Activated CD4-positive, alpha-beta memory T cell treated with anti-CD3 and anti-CD28 coated beads, Interleukin-2, amount 10 ng/mL, durations not matched to agents 7 days and 5 days (primary cell): ENCODE results near the gene SRCIN1. TPM values are rescaled to one million over a fixed set of nuclear protein-coding genes. Genes with fewer than 3 reads are reported as not detected.
A peak's percentile ranks its signal among the peaks of the same experiment; 100 is the strongest.

Source experiments
- CTCF ChIA-PET: fragments of 350-600 bp; sonication (Branson Sonifier 250); formaldehyde crosslinking; loops from one replicate; lab custom pipeline; 2021; ENCODE audit warnings: antibody characterized with exemption, inconsistent platforms; lab: Charles Lee
- POLR2A ChIA-PET: fragments of 350-600 bp; sonication (Branson Sonifier 250); formaldehyde crosslinking; loops from one replicate; lab custom pipeline; 2021; ENCODE audit warnings: antibody characterized with exemption; lab: Charles Lee
- DNase-seq: peaks from one replicate; pipeline ENCODE4 v3.0.0-alpha.2; 2020
- H3K27ac Mint-ChIP-seq: one replicate; pipeline ENCODE4 v1.8.0; 2021; ENCODE audit warnings: mild to moderate bottlenecking, mixed read lengths
- H3K27me3 Mint-ChIP-seq: one replicate; pipeline ENCODE4 v1.8.0; 2021; ENCODE audit warnings: mixed read lengths
- H3K36me3 Mint-ChIP-seq: one replicate; pipeline ENCODE4 v1.8.0; 2021; ENCODE audit warnings: low read depth, mixed read lengths
- H3K4me1 Mint-ChIP-seq: one replicate; pipeline ENCODE4 v1.8.0; 2021; ENCODE audit warnings: mixed read lengths
- H3K4me3 Mint-ChIP-seq: one replicate; pipeline ENCODE4 v1.8.0; 2021; ENCODE audit warnings: mild to moderate bottlenecking, mixed read lengths
- H3K9me3 Mint-ChIP-seq: one replicate; pipeline ENCODE4 v1.8.0; 2021; ENCODE audit warnings: mixed read lengths
- total RNA-seq, 2 experiments: library from RNA; stranded (reverse); gene quantifications; one replicate each; pipeline ENCODE4 v1.2.3, GENCODE V29; 2021

The SRCIN1 gene
- total RNA-seq, 2 experiments from 2014 or later = 0.05 to 0.20 TPM

DNA sequence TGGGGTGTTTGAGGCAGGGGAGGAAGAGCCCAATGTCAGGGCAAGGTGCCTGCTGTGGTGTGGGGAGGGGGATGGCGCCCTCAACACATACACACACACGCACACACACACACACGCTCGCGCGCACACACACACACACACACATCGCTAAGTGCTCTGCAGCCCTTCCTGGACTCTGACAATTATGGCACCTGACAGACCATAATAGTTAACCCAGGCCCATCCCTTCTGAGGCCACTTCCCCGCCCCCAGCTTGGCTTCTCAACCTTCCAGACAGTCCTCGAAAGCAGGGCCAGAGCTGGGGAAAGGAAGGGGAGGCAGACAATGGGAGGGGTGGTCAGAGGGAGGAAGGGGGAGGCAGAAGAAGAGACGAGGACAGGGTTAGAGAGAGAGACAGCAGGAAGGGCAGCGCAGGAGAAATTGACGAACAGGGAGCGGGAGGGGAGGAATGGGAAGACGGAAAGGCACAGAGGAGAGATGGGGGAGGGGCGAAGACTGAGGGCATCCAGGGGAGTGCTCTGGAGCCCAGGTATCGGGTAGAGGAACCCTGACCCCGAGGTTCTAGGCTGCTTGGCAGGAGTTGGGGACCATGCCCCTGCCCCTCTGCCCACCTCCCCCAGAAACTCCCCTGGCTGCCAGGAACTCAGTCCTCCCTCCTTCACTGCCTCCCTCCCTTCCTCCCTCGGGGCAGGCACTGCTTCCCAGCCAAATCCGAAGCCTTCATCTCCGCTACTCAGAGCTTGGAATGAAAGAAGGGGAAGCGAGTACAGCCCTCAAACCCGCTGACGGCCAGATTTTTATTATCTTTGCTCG, 4.0 kb downstream of the SRCIN1 start:
- ChIA-PET POLR2A (interaction anchor here (1.4 kb wide), 1 partner anchor 14 kb away, joined by 3 read pairs; no protein-coding TSS in a partner anchor), CTCF (interaction anchor here (1.3 to 3.6 kb wide), 3 partner anchors 43 to 66 kb away, joined by 3 to 14 read pairs (median 3); no protein-coding TSS in a partner anchor)
- peaks cover 82% of the 10 kb centered on the region for H3K27me3 Mint-ChIP-seq
- no peak for DNase-seq
- H3K9me3 Mint-ChIP-seq = no peaks in the 10 kb centered on the region
- no peak overlapping the region for H3K4me3 Mint-ChIP-seq
- H3K4me1 Mint-ChIP-seq = peaks cover 4% of the 10 kb centered on the region
- no peaks in the 10 kb centered on the region for H3K36me3 Mint-ChIP-seq
- H3K27ac Mint-ChIP-seq = no peak overlapping the region

DNA sequence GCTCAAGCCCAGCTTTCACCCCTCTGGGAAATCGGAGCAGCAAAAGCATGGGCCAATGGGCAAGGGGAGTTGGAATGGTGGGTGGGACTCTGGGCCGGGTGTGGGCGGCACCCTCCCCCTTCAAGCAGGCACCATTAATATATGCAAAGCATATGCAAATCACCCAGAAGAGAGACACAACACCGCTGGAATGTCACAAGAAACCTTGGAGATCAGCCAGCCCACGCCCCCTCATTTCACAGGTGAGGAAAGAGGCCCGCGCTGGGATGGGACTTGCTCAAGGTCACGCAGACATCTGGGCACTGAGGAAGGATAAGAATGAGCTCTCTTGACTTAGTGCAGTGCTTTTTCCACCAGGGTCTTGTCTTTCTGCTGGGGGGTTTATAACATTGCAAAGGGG, 4.8 kb downstream of the SRCIN1 start:
- Mint-ChIP-seq H3K4me1 (no peaks in the 10 kb centered on the region), H3K9me3 (no peaks in the 10 kb centered on the region), H3K27ac (no peak overlapping the region), H3K27me3 (peaks cover 85% of the 10 kb centered on the region), H3K4me3 (no peak overlapping the region), H3K36me3 (no peaks in the 10 kb centered on the region)
- CTCF ChIA-PET = interaction anchor here (3.6 kb wide), 1 partner anchor 42 kb away, joined by 14 read pairs; no protein-coding TSS in a partner anchor
- POLR2A ChIA-PET = no interaction called here
- no peak for DNase-seq

DNA sequence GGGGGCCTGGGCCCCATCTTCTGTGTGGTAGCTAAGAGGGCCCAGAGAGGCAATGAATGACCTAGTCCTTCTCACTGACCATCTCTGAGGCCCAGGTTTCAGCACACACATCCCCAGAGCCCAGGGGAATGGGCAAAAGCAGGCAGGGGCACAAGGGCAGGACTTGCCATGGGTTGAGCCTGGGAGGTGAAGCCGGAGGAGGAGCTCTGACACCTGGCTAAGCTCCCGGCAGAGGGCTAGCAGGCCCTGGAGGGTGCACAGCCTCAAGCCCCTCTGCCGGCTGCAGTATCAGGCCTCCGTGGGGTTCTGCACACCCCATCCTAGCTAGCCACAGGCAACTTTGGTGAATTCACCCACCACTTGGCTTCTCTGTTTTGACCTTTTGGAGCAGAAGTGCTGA, 5.3 kb downstream of the SRCIN1 start:
- Mint-ChIP-seq H3K4me3 (no peak overlapping the region), H3K27ac (no peak overlapping the region), H3K36me3 (no peaks in the 10 kb centered on the region), H3K4me1 (no peaks in the 10 kb centered on the region), H3K9me3 (no peaks in the 10 kb centered on the region), H3K27me3 (peaks cover 89% of the 10 kb centered on the region)
- DNase-seq = no peak
- ChIA-PET CTCF (interaction anchor here (3.6 kb wide), 1 partner anchor 42 kb away, joined by 14 read pairs; no protein-coding TSS in a partner anchor), POLR2A (no interaction called here)

DNA sequence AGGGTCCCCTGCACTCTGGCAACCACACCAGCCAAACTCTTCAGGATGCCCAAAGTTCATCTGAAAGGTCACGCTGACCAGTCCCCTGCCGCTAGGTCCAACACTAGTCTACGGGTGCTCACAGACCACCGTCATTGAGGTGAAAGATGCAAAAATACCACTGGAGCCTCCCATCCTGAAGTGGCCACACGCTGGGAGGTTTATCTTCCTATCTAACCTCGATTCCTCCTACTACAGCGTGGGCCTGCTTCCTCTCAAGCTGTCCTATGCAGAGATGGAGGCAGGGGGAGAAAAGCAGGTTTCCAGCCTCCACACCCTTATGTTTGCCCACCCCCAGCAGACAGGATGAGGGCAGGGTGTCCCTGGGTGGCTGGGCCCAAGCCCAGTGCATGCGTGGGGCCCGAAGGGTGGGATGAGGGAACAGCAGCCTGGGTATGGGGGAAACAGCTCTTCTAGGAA, 6.3 kb downstream of the SRCIN1 start:
- CTCF ChIA-PET = interaction anchor here (0.8 to 2.9 kb wide), 2 partner anchors 9 to 41 kb away, joined by 3 to 12 read pairs; no protein-coding TSS in a partner anchor
- POLR2A ChIA-PET = no interaction called here
- Mint-ChIP-seq H3K27ac (no peak overlapping the region), H3K4me3 (no peak overlapping the region), H3K36me3 (no peaks in the 10 kb centered on the region), H3K9me3 (no peaks in the 10 kb centered on the region), H3K27me3 (peaks cover 92% of the 10 kb centered on the region), H3K4me1 (no peaks in the 10 kb centered on the region)
- no peak for DNase-seq

DNA sequence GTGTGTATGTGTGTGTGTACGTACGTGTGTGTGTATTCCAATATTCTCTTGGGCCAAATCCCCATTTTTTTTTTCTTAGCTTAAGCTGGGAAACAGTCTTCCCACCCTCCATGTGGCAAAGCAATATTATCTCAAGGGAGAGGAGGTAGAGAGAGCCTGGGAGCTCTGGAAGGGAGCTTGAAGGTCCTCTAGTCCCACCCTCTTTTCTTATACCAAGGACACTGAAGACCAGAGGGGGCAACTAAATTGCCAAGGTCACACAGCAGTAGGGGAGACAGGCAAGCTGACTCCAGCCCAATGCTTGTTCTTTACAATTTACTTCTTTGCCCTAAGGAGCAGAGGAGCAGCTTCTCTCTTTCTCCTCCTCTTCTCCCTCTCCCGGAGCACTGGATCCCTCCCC, 6.8 kb downstream of the SRCIN1 start:
- Mint-ChIP-seq H3K4me3 (no peak overlapping the region), H3K27ac (no peak overlapping the region), H3K27me3 (peaks cover 94% of the 10 kb centered on the region), H3K36me3 (no peaks in the 10 kb centered on the region), H3K4me1 (no peaks in the 10 kb centered on the region), H3K9me3 (no peaks in the 10 kb centered on the region)
- ChIA-PET CTCF (interaction anchor here (0.8 to 2.9 kb wide), 2 partner anchors 9 to 41 kb away, joined by 3 to 12 read pairs; no protein-coding TSS in a partner anchor), POLR2A (no interaction called here)
- DNase-seq = no peak

DNA sequence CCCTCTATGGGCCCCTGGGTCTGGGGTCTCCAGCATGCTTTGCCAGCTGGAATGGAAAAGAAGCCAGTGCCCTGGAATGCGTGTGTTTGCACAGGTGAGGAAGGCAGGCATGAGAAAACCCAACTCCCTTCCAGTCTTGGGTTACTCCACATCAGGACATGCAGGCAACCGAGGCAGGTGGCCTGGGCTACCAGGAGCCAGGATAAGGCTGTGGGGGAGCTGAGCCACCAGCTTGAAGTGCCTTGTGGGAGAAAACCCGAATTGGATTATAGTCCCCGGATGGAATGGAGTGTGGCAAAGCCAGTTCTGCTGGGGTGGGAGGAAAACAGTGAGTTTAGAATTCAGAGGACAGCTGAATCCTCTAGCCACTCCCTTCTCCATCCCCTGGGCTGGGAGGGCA, 7.2 kb downstream of the SRCIN1 start:
- ChIA-PET CTCF (interaction anchor here (1.2 to 2.9 kb wide), 2 partner anchors 40 to 70 kb away, joined by 3 to 12 read pairs; no protein-coding TSS in a partner anchor), POLR2A (no interaction called here)
- Mint-ChIP-seq H3K4me3 (no peak overlapping the region), H3K4me1 (no peaks in the 10 kb centered on the region), H3K27me3 (peaks cover 94% of the 10 kb centered on the region), H3K36me3 (no peaks in the 10 kb centered on the region), H3K27ac (no peak overlapping the region), H3K9me3 (no peaks in the 10 kb centered on the region)
- DNase-seq = no peak

DNA sequence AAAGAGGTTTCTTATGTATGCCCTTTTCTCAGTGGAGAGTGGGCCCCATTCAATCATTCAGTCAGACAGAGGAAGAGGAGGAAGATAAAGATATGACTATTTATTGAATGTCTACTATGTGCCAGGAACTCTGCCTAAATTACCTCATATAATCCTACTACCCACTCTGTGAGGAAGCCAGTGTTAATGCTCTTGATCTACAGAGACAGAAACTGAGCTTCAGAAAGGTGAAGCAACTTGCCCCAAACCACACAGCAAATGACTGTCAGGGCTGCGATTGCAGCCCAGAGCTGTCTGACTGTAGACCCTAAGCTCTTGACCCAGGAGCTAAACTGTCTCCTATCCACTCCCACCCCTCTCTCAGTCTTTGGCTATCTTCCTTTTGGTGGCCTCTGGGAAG, 8.4 kb downstream of the SRCIN1 start:
- Mint-ChIP-seq H3K4me3 (no peak overlapping the region), H3K36me3 (no peaks in the 10 kb centered on the region), H3K9me3 (no peaks in the 10 kb centered on the region), H3K27ac (no peak overlapping the region), H3K4me1 (peaks cover 11% of the 10 kb centered on the region), H3K27me3 (peaks cover 94% of the 10 kb centered on the region)
- POLR2A ChIA-PET = interaction anchor here (0.9 kb wide), 1 partner anchor 38 kb away, joined by 4 read pairs; no protein-coding TSS in a partner anchor
- DNase-seq = no peak
- CTCF ChIA-PET = interaction anchor here (1.2 to 2.9 kb wide), 5 partner anchors 10 to 71 kb away, joined by 3 to 12 read pairs (median 5); no protein-coding TSS in a partner anchor

DNA sequence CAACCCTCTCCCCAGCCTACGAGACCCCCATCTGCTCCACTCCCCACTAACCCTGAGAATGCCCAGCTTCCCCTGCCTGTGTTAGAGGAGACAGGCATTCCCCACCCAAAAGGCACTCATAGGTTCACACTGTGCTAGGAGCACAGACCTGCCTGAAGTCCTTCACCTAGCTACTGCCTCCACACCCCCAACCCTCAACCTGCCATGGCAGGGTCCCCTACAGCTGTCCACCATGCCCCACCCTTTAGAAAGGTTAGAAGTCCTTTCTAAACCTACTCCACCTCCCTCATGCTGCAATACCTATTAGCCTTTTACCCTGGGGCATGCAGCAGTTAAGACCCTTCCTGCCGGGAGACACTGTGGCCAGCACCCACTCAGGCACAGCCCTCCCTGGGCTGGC, 9.1 kb downstream of the SRCIN1 start:
- no peak overlapping the region for H3K4me3 Mint-ChIP-seq
- no peaks in the 10 kb centered on the region for H3K36me3 Mint-ChIP-seq
- H3K9me3 Mint-ChIP-seq = no peaks in the 10 kb centered on the region
- H3K27ac Mint-ChIP-seq = no peak overlapping the region
- peaks cover 94% of the 10 kb centered on the region for H3K27me3 Mint-ChIP-seq
- DNase-seq = no peak
- ChIA-PET CTCF (interaction anchor here (1.4 to 2.9 kb wide), 3 partner anchors 11 to 41 kb away, joined by 4 to 12 read pairs (median 5); no protein-coding TSS in a partner anchor), POLR2A (no interaction called here)
- H3K4me1 Mint-ChIP-seq = peaks cover 18% of the 10 kb centered on the region

DNA sequence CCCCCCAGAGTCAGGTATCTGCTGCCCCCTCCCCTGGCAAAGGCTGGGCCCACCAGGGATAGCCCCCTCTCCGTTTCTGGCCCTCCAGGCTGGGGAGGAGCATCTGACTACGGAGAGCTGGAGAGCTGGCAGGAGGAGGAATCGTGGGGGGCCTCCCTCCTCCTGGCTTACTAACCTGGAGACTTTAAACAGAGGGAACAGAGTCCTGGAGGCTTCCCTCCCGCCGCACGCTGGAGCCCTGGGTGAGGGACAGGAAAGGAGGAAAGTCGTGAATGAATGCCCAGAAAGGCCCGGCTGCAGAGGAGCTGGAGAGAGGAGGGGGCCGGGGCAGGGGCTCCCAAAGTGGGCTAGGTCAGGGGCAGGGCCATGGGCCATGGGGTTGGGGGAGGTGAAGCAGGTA, 9.9 kb downstream of the SRCIN1 start:
- H3K4me3 Mint-ChIP-seq = no peak overlapping the region

DNA sequence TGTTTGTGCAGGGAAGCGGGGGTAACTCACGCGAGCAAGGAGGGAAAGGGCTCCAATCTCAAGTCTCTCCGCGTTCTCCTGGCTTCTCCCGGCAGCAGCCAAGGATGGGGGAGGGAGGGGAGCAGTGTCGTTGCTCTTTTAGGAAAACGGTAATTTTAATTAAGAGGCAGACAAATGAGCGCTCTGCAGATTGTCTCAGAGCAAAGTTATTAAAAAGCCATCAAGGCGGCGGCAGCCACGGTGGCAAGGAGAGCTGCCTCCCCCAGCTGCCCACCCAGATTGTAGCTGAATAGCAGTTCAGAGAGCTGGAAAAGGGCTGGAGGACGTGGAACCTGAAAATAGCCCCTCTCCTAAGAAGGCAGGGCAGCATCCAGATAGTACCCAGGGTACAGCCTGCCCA, 11.6 kb downstream of the SRCIN1 start:
- CTCF ChIA-PET = interaction anchor here (1.8 kb wide), 1 partner anchor 36 kb away, joined by 5 read pairs; no protein-coding TSS in a partner anchor
- POLR2A ChIA-PET = no interaction called here
- Mint-ChIP-seq H3K9me3 (no peaks in the 10 kb centered on the region), H3K27me3 (peaks cover 93% of the 10 kb centered on the region), H3K36me3 (no peaks in the 10 kb centered on the region), H3K4me3 (no peak overlapping the region), H3K4me1 (peaks cover 31% of the 10 kb centered on the region), H3K27ac (no peak overlapping the region)
- no peak for DNase-seq

More for the DNA sequence above, 9.9 kb downstream of the SRCIN1 start:
- no peaks in the 10 kb centered on the region for H3K9me3 Mint-ChIP-seq
- peaks cover 94% of the 10 kb centered on the region for H3K27me3 Mint-ChIP-seq
- DNase-seq = no peak
- ChIA-PET CTCF (interaction anchor here (1.2 kb wide), 1 partner anchor 247 kb away, joined by 3 read pairs; no protein-coding TSS in a partner anchor), POLR2A (no interaction called here)
- peaks cover 25% of the 10 kb centered on the region for H3K4me1 Mint-ChIP-seq
- no peak overlapping the region for H3K27ac Mint-ChIP-seq
- no peaks in the 10 kb centered on the region for H3K36me3 Mint-ChIP-seq

DNA sequence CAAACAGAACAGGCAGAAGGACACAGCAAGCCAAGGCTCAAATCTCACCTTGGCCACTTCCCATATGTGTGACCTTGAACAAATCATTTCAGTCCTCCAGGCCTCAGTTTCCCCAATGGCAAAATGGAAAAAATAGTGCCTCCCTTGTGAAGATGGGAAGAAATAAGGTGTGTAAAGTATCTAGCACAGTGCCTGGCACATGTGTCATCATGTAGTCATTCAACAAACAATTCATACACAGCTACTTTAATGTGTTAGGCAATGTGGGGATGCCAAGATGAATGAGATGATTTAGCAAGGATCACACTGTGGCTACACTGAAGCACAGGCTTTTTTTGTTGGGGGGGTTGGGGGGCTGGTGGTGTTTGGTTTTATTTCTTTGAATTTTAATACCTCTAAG, 13.3 kb downstream of the SRCIN1 start:
- no peak for DNase-seq
- H3K27me3 Mint-ChIP-seq = peaks cover 94% of the 10 kb centered on the region
- no peak overlapping the region for H3K27ac Mint-ChIP-seq
- H3K4me3 Mint-ChIP-seq = no peak overlapping the region
- POLR2A ChIA-PET = interaction anchor here (1.0 kb wide), 1 partner anchor 35 kb away, joined by 4 read pairs; no protein-coding TSS in a partner anchor
- no peaks in the 10 kb centered on the region for H3K9me3 Mint-ChIP-seq
- no peaks in the 10 kb centered on the region for H3K36me3 Mint-ChIP-seq
- peaks cover 31% of the 10 kb centered on the region for H3K4me1 Mint-ChIP-seq
- CTCF ChIA-PET = interaction anchor here (0.5 to 1.7 kb wide), 2 partner anchors 35 to 856 kb away, joined by 3 to 6 read pairs; no protein-coding TSS in a partner anchor

DNA sequence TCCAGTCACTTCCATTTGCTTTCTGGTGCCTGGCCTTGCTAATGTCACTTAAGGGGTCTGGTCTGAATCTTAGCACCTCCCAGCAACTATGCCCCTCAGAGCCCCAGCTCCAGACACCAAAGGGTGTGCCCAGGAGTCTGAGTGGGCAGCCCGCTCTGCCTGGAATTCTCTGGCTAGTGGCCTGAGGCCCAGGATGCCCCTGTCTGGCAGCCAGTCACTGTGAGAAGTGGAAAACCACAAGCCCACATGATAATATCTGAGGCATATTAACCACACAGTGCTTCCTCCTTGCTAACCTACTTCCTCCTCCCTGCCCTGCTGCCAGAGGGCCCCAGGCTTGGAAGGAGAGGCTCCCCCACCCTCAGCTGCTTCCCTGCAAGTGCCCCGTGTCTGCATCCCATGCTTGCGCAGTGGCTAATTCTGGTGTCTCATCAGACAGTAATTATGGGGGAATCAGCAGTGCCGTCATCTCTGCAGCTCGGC, 14.0 kb downstream of the SRCIN1 start:
- Mint-ChIP-seq H3K27me3 (peaks cover 94% of the 10 kb centered on the region), H3K9me3 (no peaks in the 10 kb centered on the region), H3K4me1 (peaks cover 33% of the 10 kb centered on the region), H3K27ac (no peak overlapping the region), H3K36me3 (no peaks in the 10 kb centered on the region), H3K4me3 (no peak overlapping the region)
- ChIA-PET POLR2A (interaction anchor here (0.8 kb wide), 1 partner anchor 10 kb away, joined by 3 read pairs; no protein-coding TSS in a partner anchor), CTCF (interaction anchor here (0.5 to 1.7 kb wide), 2 partner anchors 34 to 856 kb away, joined by 3 to 6 read pairs; no protein-coding TSS in a partner anchor)
- peak; percentile 56 for DNase-seq
